HepG2 (cell line): Measurements from ENCODE around the gene NUP153.

Experiments used
- ELF4 ChIP-seq: sonication (generic); formaldehyde crosslinking; IDR thresholded peaks from 2 replicates; pipeline ENCODE4 v1.5.0; 2020; ENCODE audit warnings: missing genetic modification reagents, mild to moderate bottlenecking, moderate library complexity, borderline replicate concordance
- FOXM1 ChIP-seq: sonication (generic); formaldehyde crosslinking; IDR thresholded peaks from 2 replicates; pipeline ENCODE4 v1.5.0; 2020; ENCODE audit warnings: missing genetic modification reagents
- GATA4 ChIP-seq: sonication (generic); IDR thresholded peaks from 2 replicates; pipeline ENCODE4 v1.6.1; 2016; ENCODE audit warnings: antibody characterized with exemption, low read depth, borderline replicate concordance
- IKZF4 ChIP-seq: sonication (generic); formaldehyde crosslinking; IDR thresholded peaks from 2 replicates; pipeline ENCODE4 v1.5.1; 2020; ENCODE audit warnings: borderline replicate concordance, mild to moderate bottlenecking, low read depth, missing genetic modification reagents; ENCODE audit errors: not compliant biosample characterization
- KDM1A ChIP-seq: IDR thresholded peaks from 2 replicates; pipeline ENCODE4 v1.6.1; 2016; ENCODE audit warnings: missing compliant biosample characterization
- SUZ12 ChIP-seq: fragments of 150-350 bp; IDR thresholded peaks from 2 replicates; pipeline ENCODE4 v1.6.1; 2014; ENCODE audit warnings: low read depth, low read length
- TF ChIP-seq, protein P1 (sequence below): sonication (generic); formaldehyde crosslinking; conservative IDR thresholded peaks from 2 replicates; pipeline ENCODE4 v1.4.0; 2020; ENCODE audit warnings: mild to moderate bottlenecking, missing genetic modification reagents, moderate library complexity
- TF ChIP-seq, protein P2 (sequence below): sonication (generic); formaldehyde crosslinking; IDR thresholded peaks from 2 replicates; pipeline ENCODE4 v1.4.0; 2020; ENCODE audit warnings: mild to moderate bottlenecking, missing genetic modification reagents
- TF ChIP-seq, protein P3 (sequence below): sonication (generic); formaldehyde crosslinking; IDR thresholded peaks from 2 replicates; pipeline ENCODE4 v1.4.0; 2020; ENCODE audit warnings: missing genetic modification reagents, mild to moderate bottlenecking, borderline replicate concordance
- TF ChIP-seq, protein P4 (sequence below): IDR thresholded peaks from 2 replicates; pipeline ENCODE4 v1.6.1; 2016; ENCODE audit warnings: missing compliant biosample characterization, missing genetic modification reagents, borderline replicate concordance
- TF ChIP-seq, protein P5 (sequence below): sonication (generic); formaldehyde crosslinking; IDR thresholded peaks from 2 replicates; pipeline ENCODE4 v1.9.0; 2021; ENCODE audit warnings: missing genetic modification reagents, borderline replicate concordance

DNA sequence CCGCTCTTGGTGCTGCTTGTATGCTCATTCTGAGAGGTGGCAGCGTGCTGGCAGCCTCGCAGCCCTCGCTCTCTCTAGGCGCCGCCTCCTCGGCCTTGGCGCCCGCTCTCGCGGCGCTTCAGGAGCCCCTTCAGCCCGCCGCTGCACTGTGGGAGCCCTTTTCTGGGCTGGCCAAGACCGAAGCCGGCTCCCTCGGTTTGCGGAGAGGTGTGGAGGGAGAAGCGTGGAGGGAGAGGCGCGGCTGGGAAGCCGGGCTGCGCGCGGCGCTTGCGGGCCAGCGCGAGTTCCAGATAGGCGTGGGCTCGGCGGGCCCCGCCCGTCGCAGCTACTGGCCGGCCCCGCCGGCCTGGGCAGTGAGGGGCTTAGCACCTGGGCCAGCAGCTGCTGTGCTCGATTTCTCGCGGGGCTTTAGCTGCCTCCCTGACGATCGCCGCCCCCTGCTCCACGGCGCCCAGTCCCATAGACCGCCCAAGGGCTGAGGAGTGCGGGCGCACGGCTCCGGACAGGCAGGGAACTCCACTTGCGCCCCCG is 126.1 kb downstream of the NUP153 start:
- TF ChIP-seq GATA4 (no peak), KDM1A (CRISPR knock-in tag) (no peak), IKZF4 (no peak), FOXM1 (CRISPR knock-in tag) (no peak), ELF4 (no peak), SUZ12 (no peak)
- TF ChIP-seq, protein P1, sequence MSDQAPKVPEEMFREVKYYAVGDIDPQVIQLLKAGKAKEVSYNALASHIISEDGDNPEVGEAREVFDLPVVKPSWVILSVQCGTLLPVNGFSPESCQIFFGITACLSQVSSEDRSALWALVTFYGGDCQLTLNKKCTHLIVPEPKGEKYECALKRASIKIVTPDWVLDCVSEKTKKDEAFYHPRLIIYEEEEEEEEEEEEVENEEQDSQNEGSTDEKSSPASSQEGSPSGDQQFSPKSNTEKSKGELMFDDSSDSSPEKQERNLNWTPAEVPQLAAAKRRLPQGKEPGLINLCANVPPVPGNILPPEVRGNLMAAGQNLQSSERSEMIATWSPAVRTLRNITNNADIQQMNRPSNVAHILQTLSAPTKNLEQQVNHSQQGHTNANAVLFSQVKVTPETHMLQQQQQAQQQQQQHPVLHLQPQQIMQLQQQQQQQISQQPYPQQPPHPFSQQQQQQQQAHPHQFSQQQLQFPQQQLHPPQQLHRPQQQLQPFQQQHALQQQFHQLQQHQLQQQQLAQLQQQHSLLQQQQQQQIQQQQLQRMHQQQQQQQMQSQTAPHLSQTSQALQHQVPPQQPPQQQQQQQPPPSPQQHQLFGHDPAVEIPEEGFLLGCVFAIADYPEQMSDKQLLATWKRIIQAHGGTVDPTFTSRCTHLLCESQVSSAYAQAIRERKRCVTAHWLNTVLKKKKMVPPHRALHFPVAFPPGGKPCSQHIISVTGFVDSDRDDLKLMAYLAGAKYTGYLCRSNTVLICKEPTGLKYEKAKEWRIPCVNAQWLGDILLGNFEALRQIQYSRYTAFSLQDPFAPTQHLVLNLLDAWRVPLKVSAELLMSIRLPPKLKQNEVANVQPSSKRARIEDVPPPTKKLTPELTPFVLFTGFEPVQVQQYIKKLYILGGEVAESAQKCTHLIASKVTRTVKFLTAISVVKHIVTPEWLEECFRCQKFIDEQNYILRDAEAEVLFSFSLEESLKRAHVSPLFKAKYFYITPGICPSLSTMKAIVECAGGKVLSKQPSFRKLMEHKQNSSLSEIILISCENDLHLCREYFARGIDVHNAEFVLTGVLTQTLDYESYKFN (CRISPR knock-in tag) = no peak
- TF ChIP-seq, protein P2, sequence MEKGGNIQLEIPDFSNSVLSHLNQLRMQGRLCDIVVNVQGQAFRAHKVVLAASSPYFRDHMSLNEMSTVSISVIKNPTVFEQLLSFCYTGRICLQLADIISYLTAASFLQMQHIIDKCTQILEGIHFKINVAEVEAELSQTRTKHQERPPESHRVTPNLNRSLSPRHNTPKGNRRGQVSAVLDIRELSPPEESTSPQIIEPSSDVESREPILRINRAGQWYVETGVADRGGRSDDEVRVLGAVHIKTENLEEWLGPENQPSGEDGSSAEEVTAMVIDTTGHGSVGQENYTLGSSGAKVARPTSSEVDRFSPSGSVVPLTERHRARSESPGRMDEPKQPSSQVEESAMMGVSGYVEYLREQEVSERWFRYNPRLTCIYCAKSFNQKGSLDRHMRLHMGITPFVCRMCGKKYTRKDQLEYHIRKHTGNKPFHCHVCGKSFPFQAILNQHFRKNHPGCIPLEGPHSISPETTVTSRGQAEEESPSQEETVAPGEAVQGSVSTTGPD (CRISPR knock-in tag) = no peak
- TF ChIP-seq, protein P3, sequence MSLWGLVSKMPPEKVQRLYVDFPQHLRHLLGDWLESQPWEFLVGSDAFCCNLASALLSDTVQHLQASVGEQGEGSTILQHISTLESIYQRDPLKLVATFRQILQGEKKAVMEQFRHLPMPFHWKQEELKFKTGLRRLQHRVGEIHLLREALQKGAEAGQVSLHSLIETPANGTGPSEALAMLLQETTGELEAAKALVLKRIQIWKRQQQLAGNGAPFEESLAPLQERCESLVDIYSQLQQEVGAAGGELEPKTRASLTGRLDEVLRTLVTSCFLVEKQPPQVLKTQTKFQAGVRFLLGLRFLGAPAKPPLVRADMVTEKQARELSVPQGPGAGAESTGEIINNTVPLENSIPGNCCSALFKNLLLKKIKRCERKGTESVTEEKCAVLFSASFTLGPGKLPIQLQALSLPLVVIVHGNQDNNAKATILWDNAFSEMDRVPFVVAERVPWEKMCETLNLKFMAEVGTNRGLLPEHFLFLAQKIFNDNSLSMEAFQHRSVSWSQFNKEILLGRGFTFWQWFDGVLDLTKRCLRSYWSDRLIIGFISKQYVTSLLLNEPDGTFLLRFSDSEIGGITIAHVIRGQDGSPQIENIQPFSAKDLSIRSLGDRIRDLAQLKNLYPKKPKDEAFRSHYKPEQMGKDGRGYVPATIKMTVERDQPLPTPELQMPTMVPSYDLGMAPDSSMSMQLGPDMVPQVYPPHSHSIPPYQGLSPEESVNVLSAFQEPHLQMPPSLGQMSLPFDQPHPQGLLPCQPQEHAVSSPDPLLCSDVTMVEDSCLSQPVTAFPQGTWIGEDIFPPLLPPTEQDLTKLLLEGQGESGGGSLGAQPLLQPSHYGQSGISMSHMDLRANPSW = no peak
- TF ChIP-seq, protein P4, sequence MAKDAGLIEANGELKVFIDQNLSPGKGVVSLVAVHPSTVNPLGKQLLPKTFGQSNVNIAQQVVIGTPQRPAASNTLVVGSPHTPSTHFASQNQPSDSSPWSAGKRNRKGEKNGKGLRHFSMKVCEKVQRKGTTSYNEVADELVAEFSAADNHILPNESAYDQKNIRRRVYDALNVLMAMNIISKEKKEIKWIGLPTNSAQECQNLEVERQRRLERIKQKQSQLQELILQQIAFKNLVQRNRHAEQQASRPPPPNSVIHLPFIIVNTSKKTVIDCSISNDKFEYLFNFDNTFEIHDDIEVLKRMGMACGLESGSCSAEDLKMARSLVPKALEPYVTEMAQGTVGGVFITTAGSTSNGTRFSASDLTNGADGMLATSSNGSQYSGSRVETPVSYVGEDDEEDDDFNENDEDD (CRISPR knock-in tag) = no peak
- TF ChIP-seq, protein P5, sequence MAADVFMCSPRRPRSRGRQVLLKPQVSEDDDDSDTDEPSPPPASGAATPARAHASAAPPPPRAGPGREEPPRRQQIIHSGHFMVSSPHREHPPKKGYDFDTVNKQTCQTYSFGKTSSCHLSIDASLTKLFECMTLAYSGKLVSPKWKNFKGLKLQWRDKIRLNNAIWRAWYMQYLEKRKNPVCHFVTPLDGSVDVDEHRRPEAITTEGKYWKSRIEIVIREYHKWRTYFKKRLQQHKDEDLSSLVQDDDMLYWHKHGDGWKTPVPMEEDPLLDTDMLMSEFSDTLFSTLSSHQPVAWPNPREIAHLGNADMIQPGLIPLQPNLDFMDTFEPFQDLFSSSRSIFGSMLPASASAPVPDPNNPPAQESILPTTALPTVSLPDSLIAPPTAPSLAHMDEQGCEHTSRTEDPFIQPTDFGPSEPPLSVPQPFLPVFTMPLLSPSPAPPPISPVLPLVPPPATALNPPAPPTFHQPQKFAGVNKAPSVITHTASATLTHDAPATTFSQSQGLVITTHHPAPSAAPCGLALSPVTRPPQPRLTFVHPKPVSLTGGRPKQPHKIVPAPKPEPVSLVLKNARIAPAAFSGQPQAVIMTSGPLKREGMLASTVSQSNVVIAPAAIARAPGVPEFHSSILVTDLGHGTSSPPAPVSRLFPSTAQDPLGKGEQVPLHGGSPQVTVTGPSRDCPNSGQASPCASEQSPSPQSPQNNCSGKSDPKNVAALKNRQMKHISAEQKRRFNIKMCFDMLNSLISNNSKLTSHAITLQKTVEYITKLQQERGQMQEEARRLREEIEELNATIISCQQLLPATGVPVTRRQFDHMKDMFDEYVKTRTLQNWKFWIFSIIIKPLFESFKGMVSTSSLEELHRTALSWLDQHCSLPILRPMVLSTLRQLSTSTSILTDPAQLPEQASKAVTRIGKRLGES (CRISPR knock-in tag) = no peak
